Stimulated activated effector memory CD8-positive, alpha-beta T cell treated with anti-CD3 and anti-CD28 coated beads, Interleukin-12 subunit alpha, Interleukin-12 subunit beta, amount 100 ng/mL, for 72 hours (primary cell): Measurements from ENCODE around the gene MRPS26.

Experiments
- ATAC-seq: fragments of 150-1000 bp; cut with Tn5 transposase; 2 replicates; pipeline ENCODE4 v1.10.0; 2021
- DNase-seq, 2 donors: peaks; one replicate each; pipeline ENCODE4 v3.0.0; 2021 to 2022; ENCODE audit warnings: low spot score in 2 of 2
- H3K27ac Mint-ChIP-seq: one replicate; pipeline ENCODE4 v1.8.0; 2022; ENCODE audit warnings: mild to moderate bottlenecking, mixed read lengths
- H3K36me3 Mint-ChIP-seq: one replicate; pipeline ENCODE4 v1.8.0; 2022; ENCODE audit warnings: mild to moderate bottlenecking, mixed read lengths
- H3K4me1 Mint-ChIP-seq: one replicate; pipeline ENCODE4 v1.8.0; 2022; ENCODE audit warnings: mixed read lengths
- H3K4me3 Mint-ChIP-seq: one replicate; pipeline ENCODE4 v1.8.0; 2022; ENCODE audit warnings: mild to moderate bottlenecking, mixed read lengths
- H3K9me3 Mint-ChIP-seq: one replicate; pipeline ENCODE4 v1.8.0; 2022; ENCODE audit warnings: mixed read lengths

The MRPS26 gene

GRCh38 chr20:3031524-3032147 lies 14.2 kb upstream of the MRPS26 start:
- no peaks in the 10 kb centered on the region for H3K9me3 Mint-ChIP-seq
- H3K27ac Mint-ChIP-seq, result no peak overlapping the region
- no peaks in the 10 kb centered on the region for H3K4me1 Mint-ChIP-seq
- no peaks in the 10 kb centered on the region for H3K36me3 Mint-ChIP-seq
- DNase-seq, result no peak
- H3K4me3 Mint-ChIP-seq, result no peak overlapping the region
- peak; percentile 76 for ATAC-seq

GRCh38 chr20:3032624-3033023 lies 13.2 kb upstream of the MRPS26 start:
- no peak for ATAC-seq
- Mint-ChIP-seq H3K4me3 (no peak overlapping the region), H3K9me3 (no peaks in the 10 kb centered on the region), H3K36me3 (no peaks in the 10 kb centered on the region), H3K4me1 (no peaks in the 10 kb centered on the region), H3K27ac (no peak overlapping the region)
- no peak for DNase-seq

GRCh38 chr20:3037654-3038053 lies 8.2 kb upstream of the MRPS26 start:
- Mint-ChIP-seq H3K4me1 (peaks cover 11% of the 10 kb centered on the region), H3K9me3 (no peaks in the 10 kb centered on the region), H3K27ac (no peak overlapping the region), H3K4me3 (no peak overlapping the region), H3K36me3 (peaks cover 18% of the 10 kb centered on the region)
- no peak for ATAC-seq
- DNase-seq, result no peak

- Mint-ChIP-seq H3K4me3 (no peak overlapping the region), H3K9me3 (no peaks in the 10 kb centered on the region), H3K27ac (peak overlapping the region; percentile 89), H3K36me3 (peaks cover 19% of the 10 kb centered on the region), H3K4me1 (peaks cover 11% of the 10 kb centered on the region)
- no peak for ATAC-seq
- no peak for DNase-seq
Observed at GRCh38 chr20:3038454-3038853, 7.4 kb upstream of the MRPS26 start.

GRCh38 chr20:3039426-3039825 lies 6.4 kb upstream of the MRPS26 start:
- no peak for ATAC-seq
- Mint-ChIP-seq H3K27ac (peak overlapping the region; percentile 89), H3K4me1 (peaks cover 20% of the 10 kb centered on the region), H3K9me3 (no peaks in the 10 kb centered on the region), H3K36me3 (peaks cover 28% of the 10 kb centered on the region), H3K4me3 (no peak overlapping the region)
- DNase-seq, result no peak

GRCh38 chr20:3040086-3040485 lies 5.8 kb upstream of the MRPS26 start:
- DNase-seq (no peak), ATAC-seq (no peak)
- peak overlapping the region; percentile 80 for H3K27ac Mint-ChIP-seq
- no peaks in the 10 kb centered on the region for H3K9me3 Mint-ChIP-seq
- peaks cover 23% of the 10 kb centered on the region for H3K4me1 Mint-ChIP-seq
- no peak overlapping the region for H3K4me3 Mint-ChIP-seq
- H3K36me3 Mint-ChIP-seq, result peaks cover 28% of the 10 kb centered on the region

- Mint-ChIP-seq H3K27ac (peak overlapping the region; percentile 70), H3K36me3 (peaks cover 34% of the 10 kb centered on the region), H3K4me3 (no peak overlapping the region), H3K4me1 (peaks cover 35% of the 10 kb centered on the region), H3K9me3 (no peaks in the 10 kb centered on the region)
- DNase-seq (no peak), ATAC-seq (no peak)
Observed at GRCh38 chr20:3041854-3042409, 3.9 kb upstream of the MRPS26 start.

- no peak for DNase-seq
- Mint-ChIP-seq H3K36me3 (peaks cover 41% of the 10 kb centered on the region), H3K4me1 (peaks cover 39% of the 10 kb centered on the region), H3K4me3 (no peak overlapping the region), H3K9me3 (no peaks in the 10 kb centered on the region), H3K27ac (peak overlapping the region; percentile 70)
- ATAC-seq, result no peak
Observed at GRCh38 chr20:3042625-3043024, 3.2 kb upstream of the MRPS26 start.

GRCh38 chr20:3043322-3043721 lies 2.5 kb upstream of the MRPS26 start, which contains the start of gene GNRH2:
GNRH2 (plus strand) TSS chr20:3043622; CDS start chr20:3044415, 793 bp downstream.
- peaks cover 48% of the 10 kb centered on the region for H3K36me3 Mint-ChIP-seq
- peak within 1 kb of the TSS; percentile 92 for H3K4me3 Mint-ChIP-seq
- peaks cover 40% of the 10 kb centered on the region for H3K4me1 Mint-ChIP-seq
- no peaks in the 10 kb centered on the region for H3K9me3 Mint-ChIP-seq
- H3K27ac Mint-ChIP-seq, result peak within 1 kb of the TSS; percentile 90
- DNase-seq, result no peak
- ATAC-seq, result no peak

- Mint-ChIP-seq H3K36me3 (peaks cover 59% of the 10 kb centered on the region), H3K9me3 (no peaks in the 10 kb centered on the region), H3K27ac (peak overlapping the region; percentile 90), H3K4me1 (peaks cover 41% of the 10 kb centered on the region), H3K4me3 (peak overlapping the region; percentile 92)
- DNase-seq, result no peak
- ATAC-seq, result no peak
Observed at GRCh38 chr20:3044336-3044965, 1.4 kb upstream of the MRPS26 start.

- peak overlapping the region; percentile 90 for H3K27ac Mint-ChIP-seq
- peak; percentile 71 for ATAC-seq
- H3K4me1 Mint-ChIP-seq, result peaks cover 37% of the 10 kb centered on the region
- peak overlapping the region; percentile 92 for H3K4me3 Mint-ChIP-seq
- no peak for DNase-seq
- peaks cover 65% of the 10 kb centered on the region for H3K36me3 Mint-ChIP-seq
- H3K9me3 Mint-ChIP-seq, result no peaks in the 10 kb centered on the region
Observed at GRCh38 chr20:3045042-3045815, 623 bp upstream of the MRPS26 start.

GRCh38 chr20:3046677-3047462 lies 1.0 kb downstream of the MRPS26 start:
- Mint-ChIP-seq H3K4me3 (peak overlapping the region; percentile 92), H3K9me3 (no peaks in the 10 kb centered on the region), H3K27ac (peak overlapping the region; percentile 90), H3K4me1 (peaks cover 32% of the 10 kb centered on the region), H3K36me3 (peaks cover 50% of the 10 kb centered on the region)
- no peak for ATAC-seq
- DNase-seq, result no peak

GRCh38 chr20:3047486-3048419 lies 1.9 kb downstream of the MRPS26 start:
- H3K27ac Mint-ChIP-seq, result no peak overlapping the region
- H3K4me3 Mint-ChIP-seq, result peak overlapping the region; percentile 92
- peaks cover 32% of the 10 kb centered on the region for H3K4me1 Mint-ChIP-seq
- no peak for DNase-seq
- no peak for ATAC-seq
- H3K9me3 Mint-ChIP-seq, result no peaks in the 10 kb centered on the region
- H3K36me3 Mint-ChIP-seq, result peaks cover 47% of the 10 kb centered on the region

GRCh38 chr20:3051385-3052019 lies 5.7 kb downstream of the MRPS26 start:
- peaks cover 36% of the 10 kb centered on the region for H3K36me3 Mint-ChIP-seq
- peaks cover 13% of the 10 kb centered on the region for H3K4me1 Mint-ChIP-seq
- DNase-seq (no peak), ATAC-seq (no peak)
- H3K4me3 Mint-ChIP-seq, result no peak overlapping the region
- H3K27ac Mint-ChIP-seq, result no peak overlapping the region
- H3K9me3 Mint-ChIP-seq, result no peaks in the 10 kb centered on the region
